Urothelium cell line (cell line): ENCODE data around the gene TPSB2.
"Not testable (repeated sequence)": the region's sequence is repeated elsewhere in the genome, so short reads cannot be mapped to it uniquely, and the experiment has no call there.

Experiments
- DNase-seq: peaks from one replicate; pipeline ENCODE4 v3.0.0; 2011; ENCODE audit warnings: low spot score, mixed read lengths
- FAIRE-seq: peaks from 2 replicates; lab custom pipeline; 2011; peaks lifted over from hg19 to GRCh38; lab: Jason Lieb, UNC

TPSB2 gene

GRCh38 chr16:1230084-1230470, at the start of gene TPSB2:
Gene TPSB2 (minus strand): TSS chr16:1230184. CDS start chr16:1229951, 233 bp downstream.
- DNase-seq, FAIRE-seq: not testable (repeated sequence)

GRCh38 chr16:1279081-1279944, 49.3 kb upstream of the TPSB2 start:
- no peak for DNase-seq
- no peak for FAIRE-seq

GRCh38 chr16:1278477-1278876, 48.5 kb upstream of the TPSB2 start:
- FAIRE-seq (no peak), DNase-seq (no peak)

DNA sequence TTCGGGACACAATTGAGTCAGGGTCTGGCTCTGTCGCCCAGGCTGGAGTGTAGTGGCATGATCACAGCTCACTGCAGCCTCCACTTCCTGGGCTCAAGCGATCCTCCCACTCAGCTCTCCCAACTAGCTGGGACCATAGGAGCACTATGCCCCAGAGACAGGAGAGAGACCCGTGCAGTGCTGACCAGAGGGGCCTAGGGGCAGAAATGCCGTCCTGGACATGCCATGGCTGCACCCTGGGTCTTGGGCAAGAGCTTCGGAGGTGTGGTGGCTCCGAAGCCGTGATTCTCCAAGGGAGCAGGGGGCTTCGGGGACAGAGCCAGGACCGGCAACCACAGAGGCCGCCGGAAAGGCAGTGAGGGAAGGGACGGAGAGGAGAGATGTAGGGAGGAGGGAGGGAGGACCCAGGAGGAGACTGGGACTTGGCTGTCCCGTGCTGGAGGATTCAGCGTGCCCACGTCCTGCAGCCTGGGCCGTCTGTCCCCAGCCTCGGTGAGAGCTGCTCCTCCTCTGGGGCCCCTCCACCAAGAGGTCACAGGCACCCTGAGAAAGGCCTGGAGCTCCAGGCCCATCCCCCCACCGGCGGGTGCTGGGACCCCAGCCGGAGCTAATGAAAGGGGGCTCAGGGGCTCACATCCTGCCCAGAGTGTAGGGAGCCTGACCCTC, 47.8 kb upstream of the TPSB2 start:
- DNase-seq, result no peak
- FAIRE-seq, result no peak

- DNase-seq, result no peak
- FAIRE-seq, result no peak
Measured at GRCh38 chr16:1277151-1277598, 47.2 kb upstream of the TPSB2 start.

DNA sequence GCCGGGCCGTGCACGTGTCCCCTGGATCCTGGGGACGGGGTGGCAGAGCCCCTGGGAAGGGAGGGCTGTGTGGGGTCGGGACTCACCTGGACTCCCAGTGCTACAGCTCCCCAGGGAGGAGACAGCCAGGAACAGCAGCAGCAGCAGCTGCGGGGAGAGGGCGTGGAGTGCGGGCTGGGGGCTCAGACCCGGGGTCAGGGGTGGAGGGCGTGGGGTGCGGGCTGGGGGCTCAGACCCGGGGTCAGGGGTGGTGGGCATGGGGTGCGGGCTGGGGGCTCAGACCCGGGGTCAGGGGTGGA, 46.5 kb upstream of the TPSB2 start:
- DNase-seq, result no peak
- no peak for FAIRE-seq

DNA sequence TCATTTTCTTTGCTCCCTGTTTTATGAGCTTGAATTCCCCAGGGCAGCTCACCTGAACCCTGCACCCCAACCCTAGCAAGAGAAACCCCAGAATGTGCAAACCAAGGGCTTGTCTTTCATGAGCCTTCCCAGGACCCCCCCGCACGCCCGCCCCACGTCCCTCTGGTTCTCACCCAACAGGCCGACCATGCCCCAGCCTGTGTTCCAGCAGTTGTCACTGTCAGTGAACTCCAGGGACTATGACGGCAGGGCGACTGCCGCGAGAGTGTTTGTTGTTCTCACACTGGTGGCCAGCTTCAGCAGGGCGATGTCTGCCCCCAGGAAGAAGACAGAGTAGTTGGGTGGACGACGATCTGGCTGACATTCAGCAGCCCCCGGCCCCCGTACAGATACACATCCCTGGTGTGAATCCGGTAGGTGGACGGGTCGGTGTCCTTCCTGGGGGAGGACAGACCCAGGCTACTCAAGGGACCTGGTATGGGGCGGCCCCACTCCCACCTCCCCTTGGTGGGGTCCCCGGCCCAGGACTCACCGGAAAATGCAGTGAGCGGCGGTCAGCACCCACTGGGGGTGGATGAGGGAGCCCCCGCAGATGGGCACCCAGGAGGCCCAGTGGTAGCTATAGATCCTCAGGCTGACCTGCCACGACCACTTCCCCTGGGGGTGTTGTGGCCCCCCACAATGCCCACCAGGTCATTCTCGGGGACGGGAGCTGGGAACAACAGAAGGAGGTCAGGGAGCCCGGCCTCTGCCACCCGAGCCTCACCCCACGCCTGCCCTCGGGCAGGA, 46.0 kb upstream of the TPSB2 start:
- no peak for FAIRE-seq
- DNase-seq, result no peak

- DNase-seq (no peak), FAIRE-seq (no peak)
Measured at GRCh38 chr16:1274767-1275166, 44.8 kb upstream of the TPSB2 start.

- no peak for DNase-seq
- no peak for FAIRE-seq
Measured at GRCh38 chr16:1273816-1274215, 43.8 kb upstream of the TPSB2 start.

DNA sequence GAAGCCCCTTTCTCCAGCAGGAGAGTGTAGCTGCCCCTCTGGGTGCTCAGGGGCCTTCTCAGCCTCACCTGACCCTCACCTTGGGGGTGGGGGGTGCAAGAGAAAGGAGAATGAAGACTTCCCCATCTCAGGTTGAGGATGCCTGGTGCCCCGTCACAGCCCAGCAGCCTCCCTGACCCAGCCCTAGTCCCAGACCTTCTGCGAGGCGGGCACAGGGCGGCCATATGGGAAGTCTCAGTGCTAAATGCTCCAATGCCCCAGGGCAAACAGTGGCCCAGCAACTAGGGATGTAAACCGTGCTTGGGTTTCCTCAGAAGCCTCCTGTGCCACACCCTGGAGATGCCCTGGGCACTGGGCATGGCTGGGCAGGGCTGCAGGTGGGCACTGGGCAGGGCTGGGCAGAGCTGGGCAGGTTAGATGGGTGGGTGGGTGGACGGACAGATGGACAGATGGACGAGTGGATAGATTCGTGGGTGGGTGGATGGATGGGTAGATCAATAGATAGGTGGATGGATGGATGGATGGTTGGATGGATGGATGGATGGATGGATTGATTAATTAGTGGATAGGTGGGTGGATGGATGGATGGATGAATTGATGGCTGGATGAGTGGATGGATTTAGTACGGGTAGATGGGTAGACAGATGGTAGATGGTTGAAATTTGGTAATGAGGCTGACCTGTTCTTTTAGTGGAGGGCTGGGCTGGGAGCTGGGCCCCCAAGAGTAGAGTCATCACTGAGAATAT, 42.6 kb upstream of the TPSB2 start:
- DNase-seq (no peak), FAIRE-seq (peak; percentile 75)

DNA sequence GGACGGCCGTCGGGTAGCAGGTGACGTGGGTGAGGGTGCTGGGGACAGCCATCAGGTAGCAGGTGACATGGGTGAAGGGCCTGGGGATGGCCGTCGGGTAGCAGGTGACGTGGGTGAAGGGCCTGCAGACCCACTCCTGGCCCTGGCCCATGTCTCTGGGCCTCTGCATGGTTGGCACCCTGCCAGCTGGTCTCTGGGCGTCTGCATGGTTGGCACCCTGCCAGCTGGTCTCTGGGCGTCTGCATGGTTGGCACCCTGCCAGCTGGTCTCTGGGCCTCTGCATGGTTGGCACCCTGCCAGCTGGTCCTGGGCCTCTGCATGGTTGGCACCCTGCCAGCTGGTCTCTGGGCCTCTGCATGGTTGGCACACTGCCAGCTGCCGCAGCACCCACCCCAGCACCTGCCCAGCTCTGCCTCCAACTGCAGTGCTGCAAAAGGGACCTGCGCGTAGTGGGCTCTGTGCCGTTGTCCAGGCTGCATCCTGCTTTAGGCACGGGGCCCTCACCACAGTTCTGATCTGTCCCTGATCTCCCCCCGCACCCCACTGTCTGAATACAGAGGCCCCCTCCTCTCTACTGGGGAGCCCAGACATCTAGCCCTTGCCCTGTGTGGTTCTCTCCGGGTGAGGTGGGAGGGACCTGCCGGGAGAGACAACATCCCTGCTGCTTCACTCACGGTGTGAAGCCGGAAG, 41.9 kb upstream of the TPSB2 start:
- FAIRE-seq (peak; percentile 97), DNase-seq (peak; percentile 86)

GRCh38 chr16:1271380-1271723, 41.4 kb upstream of the TPSB2 start:
- no peak for DNase-seq
- FAIRE-seq, result no peak

GRCh38 chr16:1269418-1269817, 39.4 kb upstream of the TPSB2 start:
- not testable (repeated sequence) for FAIRE-seq, DNase-seq

DNA sequence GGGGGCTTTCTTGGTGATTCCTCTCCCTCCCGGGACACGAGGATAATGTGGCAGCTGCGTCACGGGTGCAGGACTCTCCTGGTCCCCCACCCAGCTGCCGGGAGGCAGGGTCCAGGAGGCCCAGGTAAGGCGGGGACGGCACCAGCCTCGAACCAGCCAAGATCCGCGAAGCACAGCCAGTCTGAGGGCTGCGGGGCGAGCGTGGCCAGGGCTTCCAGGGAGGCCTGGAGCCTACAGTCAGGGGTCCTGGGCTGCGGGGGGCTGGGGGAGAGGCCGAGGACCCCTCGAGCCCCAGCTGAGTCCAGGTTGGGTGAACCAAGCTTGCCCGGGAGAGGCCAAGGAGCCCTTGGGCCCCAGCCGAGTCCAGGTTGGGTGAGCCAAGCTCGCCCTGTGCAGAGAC, 35.8 kb upstream of the TPSB2 start:
- DNase-seq (no peak), FAIRE-seq (no peak)

GRCh38 chr16:1265090-1265630, 35.2 kb upstream of the TPSB2 start:
- no peak for FAIRE-seq

DNA sequence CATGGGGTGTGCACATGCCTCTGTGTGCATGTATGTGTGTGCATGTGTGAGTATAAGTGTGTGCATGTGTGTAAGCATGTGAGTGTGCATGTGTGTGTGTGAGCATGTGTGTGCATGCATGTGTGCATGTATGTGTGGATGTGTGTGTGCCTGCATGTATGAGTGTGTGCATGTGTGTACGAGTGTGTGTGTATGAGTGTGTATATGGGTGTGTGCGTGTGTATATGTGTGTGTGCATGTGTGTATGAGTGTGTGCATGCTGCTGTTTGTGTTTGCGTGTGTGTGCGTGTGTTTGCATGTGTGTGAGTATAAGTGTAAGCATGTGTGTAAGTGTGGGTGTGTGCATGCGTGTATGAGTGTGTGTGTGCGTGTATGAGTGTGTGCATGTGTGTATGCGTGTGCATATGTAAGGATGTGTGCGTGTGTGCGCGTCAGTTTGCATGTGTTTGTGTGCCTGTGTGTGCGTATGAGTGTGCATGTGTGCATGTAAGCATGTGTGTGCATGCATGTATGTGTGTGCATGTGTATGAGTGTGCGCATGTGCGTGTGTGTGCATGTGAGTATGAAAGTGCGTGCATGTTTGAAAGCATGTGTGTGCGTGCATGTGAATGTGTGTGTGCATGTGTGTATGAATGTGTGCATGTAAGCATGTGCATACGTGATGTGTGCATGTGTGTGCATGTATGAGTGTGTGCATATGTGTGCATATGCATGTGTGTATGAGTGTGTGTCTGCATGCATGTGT, 34.5 kb upstream of the TPSB2 start:
- DNase-seq, result no peak
- FAIRE-seq, result peak; percentile 99

More at GRCh38 chr16:1265090-1265630, 35.2 kb upstream of the TPSB2 start:
- no peak for DNase-seq

DNA sequence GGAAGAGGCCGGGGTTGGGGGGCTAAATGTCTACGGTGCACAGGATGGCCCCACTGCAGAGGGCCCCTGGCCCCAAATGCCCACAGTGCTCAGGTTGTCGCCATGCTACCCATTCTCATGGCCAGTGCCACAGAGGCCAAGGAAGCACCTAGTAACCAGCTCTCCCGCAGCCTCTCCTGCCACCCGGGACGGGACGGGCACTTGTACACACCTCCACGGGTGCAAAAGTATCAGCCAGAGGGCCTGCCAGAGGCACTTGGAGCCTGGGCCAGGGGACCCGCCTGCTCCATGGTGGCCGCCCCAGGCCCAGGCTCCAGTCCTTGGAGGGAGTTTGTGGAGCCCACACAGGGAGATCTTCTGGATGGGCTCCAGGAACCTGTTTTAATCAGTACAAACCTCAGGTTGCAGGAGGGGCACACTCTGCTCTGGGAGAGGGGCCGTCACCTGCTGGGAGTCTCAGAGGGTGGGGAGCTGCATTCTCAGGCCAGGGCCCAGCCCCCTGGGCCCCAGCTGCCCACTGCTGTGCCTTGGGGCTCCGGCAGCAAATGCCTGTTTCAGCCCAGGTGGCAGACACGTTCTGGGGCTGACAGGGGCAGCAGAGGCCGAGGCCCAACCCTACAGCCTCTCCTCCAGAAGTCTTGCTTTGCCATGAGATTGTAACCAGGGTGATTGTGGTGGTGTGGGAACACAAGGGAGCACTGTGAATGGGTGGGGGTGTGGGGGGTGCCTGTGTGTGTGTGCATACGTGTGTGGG, 33.8 kb upstream of the TPSB2 start:
- no peak for DNase-seq
- FAIRE-seq, result no peak

GRCh38 chr16:1262846-1263221, 32.9 kb upstream of the TPSB2 start:
- FAIRE-seq (no peak), DNase-seq (no peak)
